Urinary bladder (tissue), 4 donors: ENCODE data around the gene PTPRN2. TPM values are rescaled to one million over a fixed set of nuclear protein-coding genes. Genes with fewer than 3 reads are reported as not detected.

Experiments used
- DNase-seq: peaks from one replicate; pipeline ENCODE4 v3.0.0-alpha.2; 2015; ENCODE audit errors: extremely low spot score
- H3K27ac ChIP-seq: one replicate; pipeline ENCODE4 v1.5.1; 2013; ENCODE audit warnings: low read depth, mild to moderate bottlenecking, moderate library complexity
- H3K36me3 ChIP-seq: one replicate; pipeline ENCODE4 v1.6.1; 2013; ENCODE audit warnings: mild to moderate bottlenecking, moderate library complexity; ENCODE audit not compliant: insufficient read depth
- H3K4me1 ChIP-seq: one replicate; pipeline ENCODE4 v1.6.1; 2013; ENCODE audit warnings: mild to moderate bottlenecking, moderate library complexity; ENCODE audit not compliant: insufficient read depth
- H3K4me3 ChIP-seq: one replicate; pipeline ENCODE4 v1.5.1; 2013; ENCODE audit warnings: low read depth, low read length
- WGBS: extraction: QIAGEN DNeasy Blood & Tissue Kit; methylation state at CpG from one replicate; pipeline ENCODE4 v1.1.7; 2013; 5-methylcytosine and 5-hydroxymethylcytosine counted together
- polyA plus RNA-seq: library from polyadenylated mRNA; stranded (reverse); fragments of 200-250 nt; gene quantifications from one replicate; pipeline ENCODE4 v1.2.3, GENCODE V29; 2013
- total RNA-seq: library from RNA; depleted of rRNA; stranded (reverse); fragments of >200 nt; gene quantifications from one replicate; pipeline ENCODE4 v1.2.3, GENCODE V29; 2014
- donor health status: healthy with polysubstance abuse.
- donor health status: healthy.

The PTPRN2 gene
- total and polyA plus RNA-seq, 2 donors = 2.8 to 4.4 TPM

DNA sequence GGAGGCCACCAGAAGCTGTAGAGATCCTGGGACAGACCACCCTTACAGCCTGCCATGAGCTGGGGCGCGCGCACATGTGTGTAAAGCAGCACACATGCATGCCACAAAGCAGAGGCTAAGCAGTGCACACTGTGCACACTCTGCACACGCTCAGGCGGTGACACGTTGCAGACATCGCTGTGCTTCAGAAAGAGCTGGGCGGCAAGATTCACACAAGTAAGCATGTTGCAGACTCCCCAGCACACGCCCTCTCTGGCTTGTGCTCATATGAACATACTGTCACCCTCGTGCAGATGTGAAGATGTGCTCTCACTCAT is 772.0 kb downstream of the PTPRN2 start:
- Histone ChIP-seq H3K36me3 (no peaks in the 10 kb centered on the region), H3K4me3 (no peak overlapping the region), H3K4me1 (no peaks in the 10 kb centered on the region), H3K27ac (no peak overlapping the region)
- WGBS = 82% methylated on average over 10 of the region's 10 CpGs
- no peak for DNase-seq

DNA sequence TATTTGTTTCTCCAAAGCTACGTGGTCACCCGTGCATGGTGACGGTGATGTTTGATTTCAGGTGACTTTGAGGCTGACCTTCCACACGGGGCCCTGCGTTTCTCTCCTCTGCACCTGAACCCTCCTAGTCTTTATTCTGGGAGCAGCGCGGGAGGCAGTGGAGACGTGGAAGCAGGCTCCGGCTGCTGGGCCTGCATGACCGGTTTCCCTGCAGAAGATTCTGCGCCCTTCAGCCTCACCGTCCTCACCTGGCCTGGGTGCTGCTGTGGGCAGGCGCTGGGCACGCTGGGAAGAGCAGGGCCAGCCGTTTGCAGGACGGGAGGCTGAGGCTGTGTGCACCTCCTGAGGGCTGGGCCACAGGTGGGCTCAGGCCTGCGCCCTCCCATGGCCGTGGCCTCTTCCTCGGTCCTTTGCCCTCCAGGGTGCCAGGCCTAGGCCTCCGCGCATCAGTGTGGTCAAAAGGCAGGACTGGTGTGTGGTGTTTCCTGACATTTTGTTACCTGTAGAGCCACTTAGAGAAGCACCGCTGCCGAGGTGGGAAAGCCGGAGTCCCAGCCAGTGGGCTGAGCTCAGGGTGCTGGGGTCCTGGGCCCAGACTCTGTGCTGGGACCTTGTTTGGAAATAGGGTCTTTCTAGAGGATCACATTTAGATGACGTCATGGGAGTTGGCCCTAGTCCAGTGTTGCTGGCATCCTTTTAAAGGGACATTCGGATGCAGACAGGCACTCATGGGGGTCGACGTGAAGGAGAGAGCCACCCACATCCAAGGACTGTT is 772.5 kb downstream of the PTPRN2 start:
- H3K36me3 ChIP-seq = no peaks in the 10 kb centered on the region
- no peaks in the 10 kb centered on the region for H3K4me1 ChIP-seq
- no peak overlapping the region for H3K4me3 ChIP-seq
- WGBS = 81% methylated on average over 28 of the region's 28 CpGs
- no peak overlapping the region for H3K27ac ChIP-seq
- DNase-seq = no peak

DNA sequence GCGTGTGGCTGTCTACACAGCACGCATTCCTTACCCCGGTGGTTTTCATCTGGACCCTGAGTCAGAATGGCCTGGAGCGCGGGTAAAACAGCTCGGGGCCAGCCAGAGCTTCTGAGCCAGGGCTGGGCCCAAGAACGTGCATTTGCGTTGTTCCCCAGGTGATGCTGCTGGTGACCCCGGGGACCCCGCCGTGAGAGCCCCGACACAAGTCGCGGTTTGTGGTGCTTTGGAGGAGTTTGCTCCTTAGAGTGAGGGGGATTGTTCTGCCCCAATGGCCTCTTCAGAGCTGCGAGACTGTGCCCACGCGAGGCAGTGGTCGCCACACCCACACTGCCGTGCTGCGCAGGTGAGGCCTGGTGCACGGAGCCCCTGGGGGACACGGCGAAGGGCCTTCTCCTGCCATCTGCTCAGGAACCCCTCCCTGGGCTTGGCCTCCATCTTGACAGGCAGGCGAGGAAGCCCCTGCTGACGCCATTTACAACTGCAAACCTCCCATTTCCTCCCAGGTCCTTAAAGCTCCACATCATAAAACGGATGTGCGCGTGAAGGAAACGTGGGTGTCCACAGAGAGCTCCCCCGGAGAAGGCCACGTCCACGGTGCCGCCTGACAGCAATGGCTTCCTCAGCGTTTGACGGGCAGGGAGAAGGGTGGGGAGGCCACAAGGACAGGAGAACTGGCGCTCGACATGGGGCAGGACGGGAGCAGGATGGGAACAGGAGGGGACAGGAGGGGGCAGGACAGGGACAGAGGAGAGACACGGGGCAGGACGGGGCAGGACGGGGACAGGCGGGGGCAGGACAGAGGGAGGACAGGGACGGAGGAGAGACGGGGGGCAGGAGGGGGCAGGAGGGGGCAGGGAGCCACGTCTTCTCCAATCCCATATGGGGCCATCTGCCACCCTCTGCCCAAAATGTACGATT is 773.6 kb downstream of the PTPRN2 start:
- H3K4me3 ChIP-seq = no peak overlapping the region
- DNase-seq = no peak
- WGBS = 85% methylated on average over 46 of the region's 46 CpGs
- no peaks in the 10 kb centered on the region for H3K4me1 ChIP-seq
- H3K36me3 ChIP-seq = no peaks in the 10 kb centered on the region
- H3K27ac ChIP-seq = no peak overlapping the region

DNA sequence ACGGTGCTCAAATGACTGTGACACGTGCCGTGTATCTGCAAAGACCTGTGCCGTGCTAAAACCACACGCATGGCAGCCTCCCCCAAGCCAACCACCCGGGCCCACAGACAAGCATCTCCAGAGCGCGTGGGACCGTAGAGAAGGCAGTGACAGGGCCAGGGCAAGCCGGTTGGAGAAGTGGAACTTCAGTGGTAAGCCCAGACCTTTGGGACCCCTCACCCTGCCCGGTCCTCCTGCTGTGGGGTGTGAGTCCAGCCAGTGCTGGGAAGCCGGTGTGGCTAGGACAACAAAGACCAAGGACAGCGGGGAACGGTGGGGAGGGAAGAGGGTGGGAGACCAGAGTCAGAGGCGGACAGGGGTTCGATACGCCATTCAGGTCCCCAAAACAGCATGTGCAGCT is 774.6 kb downstream of the PTPRN2 start:
- no peaks in the 10 kb centered on the region for H3K36me3 ChIP-seq
- DNase-seq = no peak
- WGBS = 92% methylated on average over 17 of the region's 17 CpGs
- no peak overlapping the region for H3K4me3 ChIP-seq
- H3K4me1 ChIP-seq = no peaks in the 10 kb centered on the region
- no peak overlapping the region for H3K27ac ChIP-seq

DNA sequence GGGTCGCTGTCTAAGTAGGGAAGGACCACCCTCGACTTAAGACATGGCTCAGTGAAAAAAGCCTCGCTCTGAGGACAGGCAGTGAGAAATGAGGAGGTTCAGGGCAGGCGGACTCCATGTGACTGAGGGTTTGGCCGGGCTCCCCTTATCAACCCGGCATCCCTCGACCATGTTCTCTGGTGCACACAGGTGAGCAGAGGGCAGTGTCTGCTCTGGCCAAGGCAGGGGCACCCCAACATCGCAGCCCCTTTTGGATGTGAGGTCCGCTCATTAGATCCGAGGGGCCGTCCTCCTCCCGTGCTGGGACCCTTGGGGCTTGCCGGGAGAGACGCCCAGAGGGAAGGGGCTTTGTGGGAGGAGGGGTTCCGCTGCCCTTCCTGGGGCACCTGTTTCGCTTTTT is 775.7 kb downstream of the PTPRN2 start:
- no peak for DNase-seq
- H3K27ac ChIP-seq = no peak overlapping the region
- 90% methylated on average over 16 of the region's 16 CpGs for WGBS
- H3K4me1 ChIP-seq = no peaks in the 10 kb centered on the region
- H3K4me3 ChIP-seq = no peak overlapping the region
- no peaks in the 10 kb centered on the region for H3K36me3 ChIP-seq

DNA sequence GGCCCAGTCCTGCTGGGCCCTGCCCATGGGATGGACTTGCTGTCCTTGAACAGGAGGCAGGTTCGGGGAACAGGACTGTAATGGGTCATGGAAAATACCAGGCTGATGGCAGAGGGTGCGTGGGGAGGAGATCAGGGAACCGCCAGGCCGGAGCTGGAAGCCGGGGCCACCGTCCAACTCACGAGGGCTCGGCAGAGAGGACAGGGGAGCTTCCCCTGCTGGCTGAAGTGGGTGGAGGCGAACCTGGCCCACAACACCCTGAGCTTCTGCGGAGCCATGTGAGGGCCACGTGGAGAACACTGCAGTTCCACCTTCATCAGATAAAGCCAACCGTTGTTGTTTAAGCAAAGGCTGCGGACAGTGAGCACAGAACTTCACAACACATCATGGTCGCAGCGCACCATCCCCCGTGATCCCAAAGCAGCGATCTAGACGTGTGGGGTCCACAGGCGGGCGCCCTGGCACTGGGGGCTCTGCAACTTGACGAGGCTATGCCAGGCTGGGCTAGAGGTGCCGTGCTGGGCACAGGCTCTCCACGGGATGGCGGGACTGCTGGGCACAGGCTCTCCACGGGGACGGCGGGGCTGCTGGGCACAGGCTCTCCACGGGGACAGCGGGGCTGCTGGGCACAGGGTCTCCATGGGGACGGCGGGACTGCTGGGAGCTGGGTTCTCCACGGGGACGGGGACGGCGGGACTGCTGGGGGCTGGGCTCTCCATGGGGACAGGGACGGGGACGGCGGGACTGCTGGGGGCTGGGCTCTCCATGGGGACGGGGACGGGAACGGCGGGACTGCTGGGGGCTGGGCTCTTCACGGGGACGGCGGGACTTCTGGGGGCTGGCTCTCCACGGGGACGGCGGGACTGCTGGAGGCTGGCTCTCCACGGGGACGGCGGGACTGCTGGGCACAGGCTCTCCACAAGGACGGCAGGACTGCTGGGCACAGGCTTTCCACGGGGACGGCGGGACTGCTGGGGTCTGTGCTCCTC is 777.5 kb downstream of the PTPRN2 start:
- no peak overlapping the region for H3K27ac ChIP-seq
- no peak for DNase-seq
- 95% methylated on average over 55 of the region's 55 CpGs for WGBS

DNA sequence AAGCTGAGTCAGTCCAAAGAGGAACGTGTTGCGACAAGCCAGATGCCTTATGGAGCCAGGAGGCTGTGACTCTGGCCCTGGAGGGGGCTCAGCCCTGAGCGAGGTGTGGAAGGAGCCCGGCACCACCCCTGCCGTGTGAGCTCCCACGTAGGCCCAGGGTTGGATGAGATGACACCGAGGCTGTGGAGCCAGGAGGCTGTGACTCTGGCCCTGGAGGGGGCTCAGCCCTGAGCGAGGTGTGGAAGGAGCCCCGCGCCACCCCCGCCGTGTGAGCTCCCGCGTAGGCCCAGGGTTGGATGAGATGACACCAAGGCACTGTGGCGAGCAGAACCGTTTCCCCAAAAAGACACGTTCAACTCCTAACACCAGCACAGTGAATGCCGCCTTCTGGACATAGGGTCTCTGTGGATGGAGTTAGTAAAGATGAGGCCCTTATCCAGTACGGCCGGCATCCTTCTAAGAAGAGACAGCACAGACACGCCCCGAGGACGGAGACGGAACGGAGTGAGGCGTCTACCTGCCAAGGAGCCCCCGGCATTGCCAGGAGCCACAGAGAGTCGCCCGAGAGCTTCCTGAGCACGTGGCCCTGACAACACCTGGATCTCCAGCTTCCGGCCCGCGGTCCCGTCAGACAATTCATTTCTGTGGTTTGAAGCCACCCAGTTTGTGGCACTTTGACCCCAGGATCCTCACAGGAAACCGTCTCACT is 778.3 kb downstream of the PTPRN2 start:
- WGBS = 93% methylated on average over 35 of the region's 35 CpGs
- H3K27ac ChIP-seq = no peak overlapping the region
- no peak for DNase-seq
- H3K4me3 ChIP-seq = no peak overlapping the region
- H3K36me3 ChIP-seq = no peaks in the 10 kb centered on the region
- H3K4me1 ChIP-seq = no peaks in the 10 kb centered on the region

More for the DNA sequence above, 777.5 kb downstream of the PTPRN2 start:
- H3K4me1 ChIP-seq = no peaks in the 10 kb centered on the region
- H3K4me3 ChIP-seq = no peak overlapping the region
- H3K36me3 ChIP-seq = no peaks in the 10 kb centered on the region

DNA sequence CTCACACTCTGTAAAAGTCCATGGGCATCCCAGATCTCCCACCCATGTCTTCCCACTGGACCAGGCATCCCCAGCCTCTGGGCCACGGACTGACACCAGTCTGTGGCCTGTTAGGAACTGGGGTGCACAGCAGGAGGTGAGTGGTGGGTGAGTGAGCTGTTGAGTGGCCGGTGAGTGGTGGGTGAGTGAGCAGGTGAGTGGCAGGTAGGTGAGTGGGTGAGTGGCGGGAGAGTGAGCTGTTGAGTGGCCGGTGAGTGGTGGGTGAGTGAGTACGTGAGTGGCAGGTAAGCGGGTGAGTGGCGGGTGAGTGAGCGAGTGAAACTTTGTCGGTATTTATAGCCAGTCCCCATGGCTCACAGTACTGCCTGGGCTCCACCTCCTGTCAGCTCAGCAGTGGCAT is 779.6 kb downstream of the PTPRN2 start:
- Histone ChIP-seq H3K36me3 (no peaks in the 10 kb centered on the region), H3K27ac (no peak overlapping the region), H3K4me1 (no peaks in the 10 kb centered on the region), H3K4me3 (no peak overlapping the region)
- no peak for DNase-seq
- 95% methylated on average over 9 of the region's 9 CpGs for WGBS

DNA sequence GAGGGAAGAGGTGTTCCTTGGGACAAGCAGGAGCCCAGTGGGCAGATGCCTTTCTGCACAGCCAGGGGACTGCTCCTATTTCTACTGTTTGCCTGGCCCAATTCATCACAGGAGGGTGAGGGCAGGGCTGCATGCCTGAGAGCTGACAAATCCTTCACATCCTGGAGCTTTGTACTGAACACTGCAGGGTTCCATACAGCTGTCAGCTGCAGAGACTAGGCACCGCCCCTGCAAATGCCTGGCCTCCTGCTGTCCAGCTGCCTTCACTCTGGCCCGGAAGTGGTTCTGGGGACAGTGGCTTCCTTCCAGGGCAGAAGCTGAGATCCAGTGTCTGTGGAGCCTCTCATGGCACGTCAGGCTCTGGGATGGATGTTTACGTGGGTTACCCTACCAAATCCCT is 780.1 kb downstream of the PTPRN2 start:
- DNase-seq = no peak
- no peaks in the 10 kb centered on the region for H3K4me1 ChIP-seq
- H3K36me3 ChIP-seq = no peaks in the 10 kb centered on the region
- no peak overlapping the region for H3K27ac ChIP-seq
- WGBS = 57% methylated on average over 4 of the region's 4 CpGs
- no peak overlapping the region for H3K4me3 ChIP-seq

DNA sequence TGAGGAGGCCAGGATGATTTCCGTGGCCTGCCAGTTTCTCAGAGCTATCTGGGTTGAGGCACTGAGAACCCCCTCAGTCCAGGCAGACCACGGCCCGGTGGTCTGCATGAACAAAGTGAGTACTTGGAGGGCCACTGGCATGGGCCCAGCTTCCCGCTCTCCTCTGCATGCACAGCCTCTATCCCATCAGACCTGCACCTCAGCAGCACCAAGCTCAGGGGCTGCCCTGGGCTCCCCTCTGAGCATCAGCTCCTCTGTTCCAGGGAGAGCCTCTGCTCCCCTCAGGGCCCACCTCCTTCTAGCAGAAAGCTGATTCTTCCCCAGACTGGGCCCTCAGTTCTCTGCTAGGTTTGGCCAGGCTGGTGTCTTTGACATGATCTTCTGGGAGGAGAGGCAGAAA is 780.9 kb downstream of the PTPRN2 start:
- 72% methylated on average over 4 of the region's 4 CpGs for WGBS
- no peak for DNase-seq
- no peak overlapping the region for H3K4me3 ChIP-seq

DNA sequence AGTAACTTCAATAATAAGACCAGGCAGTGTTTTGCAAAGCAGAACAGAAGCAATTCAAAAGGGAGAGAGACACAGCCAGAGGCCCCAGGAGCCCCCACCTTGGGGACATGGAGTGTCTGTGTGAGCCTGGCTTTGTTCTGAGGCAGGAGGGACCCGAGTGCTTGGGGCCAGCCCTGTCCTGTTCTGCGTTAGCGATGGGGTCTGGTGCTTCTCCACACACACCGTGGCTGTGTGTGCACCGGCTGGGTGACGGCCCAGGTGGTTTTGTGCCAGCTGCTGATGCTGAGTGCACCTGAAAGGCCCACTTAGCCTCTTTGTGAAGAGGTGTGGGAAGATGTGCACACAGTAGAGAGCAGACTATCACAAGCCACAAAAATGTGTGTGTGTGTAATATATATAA is 781.9 kb downstream of the PTPRN2 start:
- WGBS = 45% methylated on average over 6 of the region's 6 CpGs
- Histone ChIP-seq H3K27ac (no peak overlapping the region), H3K4me1 (no peaks in the 10 kb centered on the region), H3K36me3 (no peaks in the 10 kb centered on the region), H3K4me3 (no peak overlapping the region)
- no peak for DNase-seq

More for the DNA sequence above, 780.9 kb downstream of the PTPRN2 start:
- Histone ChIP-seq H3K27ac (no peak overlapping the region), H3K36me3 (no peaks in the 10 kb centered on the region), H3K4me1 (no peaks in the 10 kb centered on the region)

DNA sequence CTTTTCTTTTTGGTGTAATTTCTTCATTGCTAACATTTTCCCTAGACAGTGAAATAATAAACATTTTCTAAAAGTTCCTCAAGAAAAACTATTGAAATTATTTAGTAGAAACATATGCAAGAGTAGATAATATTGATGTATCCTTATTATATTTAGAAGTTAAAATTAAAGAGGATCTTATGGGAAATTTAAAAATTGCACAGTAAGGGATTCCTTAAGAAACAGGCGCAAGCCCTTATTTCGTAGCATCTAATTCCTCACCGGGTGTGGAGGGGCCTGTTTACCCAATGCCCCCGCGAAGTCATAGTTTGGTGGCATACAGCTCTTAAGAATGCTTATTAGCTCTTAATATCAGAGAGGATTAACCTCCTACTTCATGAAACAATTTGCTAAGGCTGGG is 783.7 kb downstream of the PTPRN2 start:
- no peaks in the 10 kb centered on the region for H3K36me3 ChIP-seq
- DNase-seq = no peak
- H3K27ac ChIP-seq = no peak overlapping the region
- H3K4me3 ChIP-seq = no peak overlapping the region
- no peaks in the 10 kb centered on the region for H3K4me1 ChIP-seq
- whole genome bisulfite sequencing = 95% methylated on average over 5 of the region's 5 CpGs
